Measurements from ENCODE around the gene SASH1. TPM values are rescaled to one million over a fixed set of nuclear protein-coding genes. Genes with fewer than 3 reads are reported as not detected.

SASH1 gene
- total RNA-seq, 1 donor from 2014 or later: 15.5 TPM

- Histone ChIP-seq H3K9me3 (ENCODE audit: insufficient read depth, low read depth, low read length) (no peaks in the 10 kb centered on the region), H3K4me2 (ENCODE audit: low read length) (no peak overlapping the region), H3K9ac (ENCODE audit: low read length) (no peak overlapping the region), H3K79me2 (ENCODE audit: insufficient read depth, low read length) (no peaks in the 10 kb centered on the region), H3K27me3 (ENCODE audit: insufficient read depth, low read length) (no peaks in the 10 kb centered on the region), H4K20me1 (ENCODE audit: insufficient read depth, low read length) (no peaks in the 10 kb centered on the region), H3K36me3 (ENCODE audit: insufficient read depth, low read length) (no peaks in the 10 kb centered on the region), H3K4me3 (ENCODE audit: insufficient read depth, low read depth, low read length) (no peak overlapping the region), H2AFZ (ENCODE audit: low read depth, low read length) (no peak overlapping the region), H3K27ac (ENCODE audit: low read depth, low read length) (no peak overlapping the region), H3K4me1 (ENCODE audit: insufficient read depth, low read length) (peaks cover 15% of the 10 kb centered on the region)
- H3K27me3 Mint-ChIP-seq (ENCODE audit: low read depth, unreplicated experiment): no peaks in the 10 kb centered on the region
- FAIRE-seq (no peak), DNase-seq (ENCODE audit: low read depth) (no peak)
- H3K9me3 Mint-ChIP-seq (ENCODE audit: unreplicated experiment): no peaks in the 10 kb centered on the region
- TF ChIP-seq EZH2 (IDR thresholded peaks at IDR 0.05; ENCODE audit: insufficient read depth, low read length): no peak
- TF ChIP-seq CTCF (IDR thresholded peaks at IDR 0.05; ENCODE audit: insufficient read depth, low read depth, low read length): no peak
- peaks cover 28% of the 10 kb centered on the region for H3K4me1 Mint-ChIP-seq (ENCODE audit: low read depth, unreplicated experiment)
- H3K36me3 Mint-ChIP-seq (ENCODE audit: low read depth, unreplicated experiment): peaks cover 9% of the 10 kb centered on the region
- H3K27ac Mint-ChIP-seq (ENCODE audit: unreplicated experiment): no peak overlapping the region
- no peak overlapping the region for H3K4me3 Mint-ChIP-seq (ENCODE audit: unreplicated experiment)
Observed at GRCh38 chr6:148448369-148449012, 105.9 kb downstream of the SASH1 start.

- no peak overlapping the region for H3K27ac Mint-ChIP-seq (ENCODE audit: unreplicated experiment)
Observed at GRCh38 chr6:148450866-148451265, 108.2 kb downstream of the SASH1 start.

More at GRCh38 chr6:148450866-148451265, 108.2 kb downstream of the SASH1 start:
- H3K27ac ChIP-seq (ENCODE audit: low read depth, low read length): no peak overlapping the region
- no peak overlapping the region for H3K4me3 ChIP-seq (ENCODE audit: insufficient read depth, low read depth, low read length)
- no peak for TF ChIP-seq EZH2 (IDR thresholded peaks at IDR 0.05; ENCODE audit: insufficient read depth, low read length)
- no peak for TF ChIP-seq CTCF (IDR thresholded peaks at IDR 0.05; ENCODE audit: insufficient read depth, low read depth, low read length)
- no peaks in the 10 kb centered on the region for H3K79me2 ChIP-seq (ENCODE audit: insufficient read depth, low read length)
- no peak overlapping the region for H3K9ac ChIP-seq (ENCODE audit: low read length)
- no peaks in the 10 kb centered on the region for H3K9me3 Mint-ChIP-seq (ENCODE audit: unreplicated experiment)
- H3K4me2 ChIP-seq (ENCODE audit: low read length): no peak overlapping the region
- peaks cover 15% of the 10 kb centered on the region for H3K4me1 ChIP-seq (ENCODE audit: insufficient read depth, low read length)
- DNase-seq (ENCODE audit: low read depth): no peak
- no peak overlapping the region for H2AFZ ChIP-seq (ENCODE audit: low read depth, low read length)
- peaks cover 16% of the 10 kb centered on the region for H3K36me3 Mint-ChIP-seq (ENCODE audit: low read depth, unreplicated experiment)
- no peak overlapping the region for H3K4me3 Mint-ChIP-seq (ENCODE audit: unreplicated experiment)
- H3K9me3 ChIP-seq (ENCODE audit: insufficient read depth, low read depth, low read length): no peaks in the 10 kb centered on the region
- FAIRE-seq: no peak
- H3K27me3 ChIP-seq (ENCODE audit: insufficient read depth, low read length): no peaks in the 10 kb centered on the region
- H3K27me3 Mint-ChIP-seq (ENCODE audit: low read depth, unreplicated experiment): no peaks in the 10 kb centered on the region
- H4K20me1 ChIP-seq (ENCODE audit: insufficient read depth, low read length): no peaks in the 10 kb centered on the region
- H3K36me3 ChIP-seq (ENCODE audit: insufficient read depth, low read length): no peaks in the 10 kb centered on the region
- peaks cover 13% of the 10 kb centered on the region for H3K4me1 Mint-ChIP-seq (ENCODE audit: low read depth, unreplicated experiment)

Measured in astrocyte (in vitro differentiated cells and primary cell).